Stimulated activated naive B cell treated with anti-CD40 and anti-IgM and Interleukin-4, amounts not matched to agents 10 μg/mL and 1 μg/mL and 100 μg/mL, for 72 hours (primary cell): Measurements from ENCODE around the gene PTCHD1.
A peak's percentile ranks its signal among the peaks of the same experiment; 100 is the strongest.

ENCODE experiments used
- ATAC-seq, 2 donors: fragments of 150-1000 bp; cut with Tn5 transposase; replicated peaks; 2 replicates each; pipeline ENCODE4 v1.10.0; 2021; ENCODE audit warnings: moderate library complexity in 1 of 2
- DNase-seq: peaks from one replicate; pipeline ENCODE4 v3.0.0; 2021
- H3K27ac Mint-ChIP-seq: one replicate; pipeline ENCODE4 v1.8.0; 2022; ENCODE audit warnings: mild to moderate bottlenecking, mixed read lengths
- H3K27me3 Mint-ChIP-seq, 2 donors: one replicate each; pipeline ENCODE4 v1.8.0; 2022; ENCODE audit warnings: mixed read lengths in 2 of 2
- H3K36me3 Mint-ChIP-seq, 2 donors: one replicate each; pipeline ENCODE4 v1.8.0; 2022; ENCODE audit warnings: mixed read lengths in 2 of 2, mild to moderate bottlenecking in 1 of 2
- H3K4me1 Mint-ChIP-seq, 2 donors: one replicate each; pipeline ENCODE4 v1.8.0; 2022; ENCODE audit warnings: mixed read lengths in 2 of 2, mild to moderate bottlenecking in 1 of 2
- H3K4me3 Mint-ChIP-seq, 2 donors: one replicate each; pipeline ENCODE4 v1.8.0; 2022; ENCODE audit warnings: mild to moderate bottlenecking in 2 of 2, mixed read lengths in 2 of 2, moderate library complexity in 1 of 2
- H3K9me3 Mint-ChIP-seq, 2 donors: one replicate each; pipeline ENCODE4 v1.8.0; 2022; ENCODE audit warnings: mixed read lengths in 2 of 2, mild to moderate bottlenecking in 1 of 2

The PTCHD1 gene

DNA sequence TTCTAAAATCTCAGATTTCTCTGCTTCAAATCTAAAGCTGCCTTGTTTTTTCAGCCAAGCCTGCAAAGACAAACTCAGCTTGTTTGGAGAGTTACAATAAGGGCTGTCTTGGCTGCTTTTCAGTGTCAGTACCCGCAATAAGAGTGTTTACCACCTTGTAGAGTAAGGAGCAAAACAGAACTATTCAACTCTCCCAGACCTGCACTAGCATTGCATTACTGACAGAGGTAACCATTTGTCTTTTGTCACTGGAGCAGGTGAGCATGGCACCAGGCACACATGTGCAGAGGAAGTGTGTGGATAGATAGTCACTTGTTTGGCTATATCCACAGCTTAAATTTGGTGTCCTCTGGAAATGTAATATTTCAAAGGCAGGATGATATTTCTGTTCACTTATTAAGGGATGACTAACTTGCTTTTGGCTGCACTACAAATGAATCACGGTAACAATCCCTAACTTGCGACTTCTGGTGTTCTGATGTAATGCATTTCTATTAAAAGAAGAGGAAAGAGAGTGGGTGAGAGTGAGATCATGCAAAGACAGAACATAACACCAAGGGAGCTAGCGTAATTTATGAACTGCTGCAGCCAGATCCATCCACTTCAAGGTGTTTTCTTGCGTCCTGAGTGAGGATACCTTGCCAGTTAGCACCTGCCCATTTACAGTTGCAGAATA is 38.6 kb downstream of the PTCHD1 start:
- Mint-ChIP-seq H3K27ac (no peak overlapping the region), H3K4me1 (no peaks in the 10 kb centered on the region), H3K9me3 (no peaks in the 10 kb centered on the region), H3K36me3 (no peaks in the 10 kb centered on the region), H3K27me3 (peaks cover 5 to 10% of the 10 kb centered on the region in 2 donors), H3K4me3 (no peak overlapping the region)
- ATAC-seq = no peak
- no peak for DNase-seq

GRCh38 chrX:23374291-23374690 is 39.6 kb downstream of the PTCHD1 start:
- no peak overlapping the region for H3K4me3 Mint-ChIP-seq
- no peak for DNase-seq
- no peaks in the 10 kb centered on the region for H3K4me1 Mint-ChIP-seq
- no peak overlapping the region for H3K27ac Mint-ChIP-seq
- no peak for ATAC-seq
- H3K27me3 Mint-ChIP-seq = peaks cover 5 to 13% of the 10 kb centered on the region in 2 donors
- no peaks in the 10 kb centered on the region for H3K9me3 Mint-ChIP-seq
- H3K36me3 Mint-ChIP-seq = no peaks in the 10 kb centered on the region

DNA sequence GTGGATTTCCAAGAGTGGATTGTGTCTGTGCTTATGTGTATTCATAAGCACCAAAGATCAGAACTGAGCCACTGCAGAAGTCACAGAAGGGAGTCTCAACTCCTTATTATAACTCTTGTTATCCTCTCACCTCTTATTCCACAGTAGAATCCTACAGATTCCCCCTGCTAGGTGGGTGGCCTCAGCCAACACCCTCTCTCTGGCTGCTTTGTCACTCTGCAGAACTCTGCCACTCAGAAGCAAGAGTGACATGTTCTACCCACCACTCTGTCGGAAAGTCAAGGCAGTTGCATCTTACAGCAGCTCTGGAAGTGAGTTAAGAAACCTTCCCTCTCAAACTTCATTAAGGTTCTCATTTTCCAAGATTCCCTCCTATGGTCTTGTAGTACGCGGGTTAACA is 41.9 kb downstream of the PTCHD1 start:
- no peak overlapping the region for H3K4me3 Mint-ChIP-seq
- no peaks in the 10 kb centered on the region for H3K9me3 Mint-ChIP-seq
- ATAC-seq (no peak), DNase-seq (no peak)
- H3K4me1 Mint-ChIP-seq = peaks cover 0 to under 1% of the 10 kb centered on the region in 2 donors
- H3K27ac Mint-ChIP-seq = no peak overlapping the region
- H3K36me3 Mint-ChIP-seq = no peaks in the 10 kb centered on the region
- peaks cover 8 to 26% of the 10 kb centered on the region in 2 donors for H3K27me3 Mint-ChIP-seq

GRCh38 chrX:23380581-23380980 is 45.9 kb downstream of the PTCHD1 start:
- DNase-seq (no peak), ATAC-seq (no peak)
- H3K36me3 Mint-ChIP-seq = no peaks in the 10 kb centered on the region
- no peak overlapping the region for H3K27ac Mint-ChIP-seq
- peaks cover 7 to 30% of the 10 kb centered on the region in 2 donors for H3K27me3 Mint-ChIP-seq
- H3K9me3 Mint-ChIP-seq = no peaks in the 10 kb centered on the region
- H3K4me1 Mint-ChIP-seq = peaks cover 0 to 6% of the 10 kb centered on the region in 2 donors
- H3K4me3 Mint-ChIP-seq = no peak overlapping the region

- Mint-ChIP-seq H3K4me1 (peaks cover 0 to 6% of the 10 kb centered on the region in 2 donors), H3K4me3 (peak overlapping the region; percentile 39 to 62), H3K27me3 (peaks cover 7 to 30% of the 10 kb centered on the region in 2 donors), H3K27ac (no peak overlapping the region), H3K9me3 (no peaks in the 10 kb centered on the region), H3K36me3 (no peaks in the 10 kb centered on the region)
- no peak for DNase-seq
- no peak for ATAC-seq
Observed at GRCh38 chrX:23381099-23382087, 46.7 kb downstream of the PTCHD1 start.

- DNase-seq = no peak
- H3K9me3 Mint-ChIP-seq = no peaks in the 10 kb centered on the region
- no peak for ATAC-seq
- H3K4me1 Mint-ChIP-seq = peaks cover 0 to 6% of the 10 kb centered on the region in 2 donors
- no peak overlapping the region for H3K4me3 Mint-ChIP-seq
- no peak overlapping the region for H3K27ac Mint-ChIP-seq
- H3K27me3 Mint-ChIP-seq = peaks cover 7 to 27% of the 10 kb centered on the region in 2 donors
- H3K36me3 Mint-ChIP-seq = no peaks in the 10 kb centered on the region
Observed at GRCh38 chrX:23382572-23382971, 47.9 kb downstream of the PTCHD1 start.

- no peak overlapping the region for H3K4me3 Mint-ChIP-seq
- H3K27me3 Mint-ChIP-seq = peaks cover 7 to 26% of the 10 kb centered on the region in 2 donors
- H3K4me1 Mint-ChIP-seq = peaks cover 0 to 6% of the 10 kb centered on the region in 2 donors
- H3K27ac Mint-ChIP-seq = no peak overlapping the region
- H3K36me3 Mint-ChIP-seq = no peaks in the 10 kb centered on the region
- H3K9me3 Mint-ChIP-seq = no peaks in the 10 kb centered on the region
- DNase-seq (no peak), ATAC-seq (no peak)
Observed at GRCh38 chrX:23383411-23383810, 48.8 kb downstream of the PTCHD1 start.

- Mint-ChIP-seq H3K4me3 (no peak overlapping the region), H3K27me3 (peaks cover 7 to 17% of the 10 kb centered on the region in 2 donors), H3K36me3 (no peaks in the 10 kb centered on the region), H3K4me1 (peaks cover 0 to 6% of the 10 kb centered on the region in 2 donors), H3K27ac (no peak overlapping the region), H3K9me3 (no peaks in the 10 kb centered on the region)
- DNase-seq = no peak
- no peak for ATAC-seq
Observed at GRCh38 chrX:23385242-23385641, 50.6 kb downstream of the PTCHD1 start.

GRCh38 chrX:23386260-23386659 is 51.6 kb downstream of the PTCHD1 start:
- DNase-seq (no peak), ATAC-seq (no peak)
- Mint-ChIP-seq H3K4me3 (no peak overlapping the region), H3K4me1 (peaks cover 0 to 6% of the 10 kb centered on the region in 2 donors), H3K27ac (no peak overlapping the region), H3K36me3 (no peaks in the 10 kb centered on the region), H3K9me3 (no peaks in the 10 kb centered on the region), H3K27me3 (peaks cover 7 to 12% of the 10 kb centered on the region in 2 donors)

- no peak for ATAC-seq
- no peaks in the 10 kb centered on the region for H3K9me3 Mint-ChIP-seq
- H3K36me3 Mint-ChIP-seq = no peaks in the 10 kb centered on the region
- no peak for DNase-seq
- H3K27me3 Mint-ChIP-seq = peaks cover 3 to 10% of the 10 kb centered on the region in 2 donors
- H3K4me1 Mint-ChIP-seq = peaks cover 0 to 3% of the 10 kb centered on the region in 2 donors
- no peak overlapping the region for H3K4me3 Mint-ChIP-seq
- H3K27ac Mint-ChIP-seq = no peak overlapping the region
Observed at GRCh38 chrX:23386726-23387125, 52.1 kb downstream of the PTCHD1 start.

DNA sequence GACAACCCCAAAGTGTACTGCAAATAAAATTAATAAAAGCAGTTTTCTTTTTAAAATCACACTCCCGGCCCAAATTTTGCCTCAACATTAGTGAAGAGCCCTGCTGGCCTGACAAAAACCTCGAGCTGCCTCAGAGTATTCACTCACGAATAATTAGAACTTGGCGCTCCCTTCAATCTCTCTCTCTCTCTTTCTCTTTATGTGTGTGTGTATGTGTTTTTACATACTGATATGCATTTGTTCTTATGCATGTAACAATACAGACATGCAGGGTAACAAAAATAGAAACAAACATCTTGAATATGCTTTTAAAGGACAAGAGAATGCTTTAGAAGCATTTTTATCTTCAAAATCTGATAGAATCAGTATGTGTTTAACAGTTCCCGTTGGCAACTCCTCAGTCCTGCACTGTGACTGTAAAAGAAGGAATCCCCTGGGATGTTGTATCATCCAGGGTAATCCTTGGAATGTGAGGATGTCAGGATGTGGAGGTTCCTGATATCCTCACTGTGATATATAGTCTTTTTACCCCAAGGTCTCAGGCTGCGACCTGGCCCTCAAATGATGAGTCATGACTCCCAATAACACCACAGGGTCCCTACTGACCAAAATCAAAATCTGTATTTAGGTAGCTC is 53.0 kb downstream of the PTCHD1 start:
- no peak for DNase-seq
- no peaks in the 10 kb centered on the region for H3K4me1 Mint-ChIP-seq
- H3K4me3 Mint-ChIP-seq = no peak overlapping the region
- peaks cover 0 to 8% of the 10 kb centered on the region in 2 donors for H3K27me3 Mint-ChIP-seq
- no peaks in the 10 kb centered on the region for H3K36me3 Mint-ChIP-seq
- no peak overlapping the region for H3K27ac Mint-ChIP-seq
- ATAC-seq = no peak
- H3K9me3 Mint-ChIP-seq = no peaks in the 10 kb centered on the region

DNA sequence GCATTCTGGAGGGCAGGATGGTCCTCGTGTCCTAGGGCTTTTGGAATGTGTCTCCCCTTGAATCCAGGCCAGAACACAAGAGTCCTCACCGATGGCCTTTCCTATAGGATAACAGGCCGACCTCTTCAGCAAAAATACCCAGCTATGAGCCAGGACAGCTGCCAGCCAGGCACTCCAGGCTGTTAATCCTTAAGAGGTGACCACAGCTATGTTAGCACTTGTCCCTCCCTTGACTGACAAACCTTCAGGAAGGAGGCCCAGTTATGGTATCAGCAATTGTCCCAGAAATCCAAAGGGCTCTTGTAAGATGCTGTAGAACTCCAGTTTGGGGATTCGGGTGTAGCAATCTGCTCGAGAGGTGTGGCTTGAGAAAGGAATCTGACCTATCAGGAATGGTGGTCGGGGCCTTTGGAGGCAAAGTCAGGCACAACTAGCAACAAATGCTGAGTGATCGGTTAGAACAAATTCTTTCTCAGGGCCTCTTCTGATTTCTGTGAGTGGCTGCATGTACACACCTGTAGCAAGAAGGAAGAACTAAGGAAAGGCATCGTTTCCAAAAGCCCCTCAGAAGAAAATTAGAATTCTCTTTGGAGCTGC is 54.6 kb downstream of the PTCHD1 start:
- no peak for DNase-seq
- Mint-ChIP-seq H3K36me3 (no peaks in the 10 kb centered on the region), H3K9me3 (no peaks in the 10 kb centered on the region), H3K27ac (no peak overlapping the region), H3K4me3 (no peak overlapping the region), H3K27me3 (peaks cover 0 to 4% of the 10 kb centered on the region in 2 donors), H3K4me1 (no peaks in the 10 kb centered on the region)
- no peak for ATAC-seq

GRCh38 chrX:23390979-23391378 is 56.3 kb downstream of the PTCHD1 start:
- H3K36me3 Mint-ChIP-seq = no peaks in the 10 kb centered on the region
- no peaks in the 10 kb centered on the region for H3K9me3 Mint-ChIP-seq
- no peaks in the 10 kb centered on the region for H3K4me1 Mint-ChIP-seq
- ATAC-seq = no peak
- no peak for DNase-seq
- no peak overlapping the region for H3K27ac Mint-ChIP-seq
- no peak overlapping the region for H3K4me3 Mint-ChIP-seq
- H3K27me3 Mint-ChIP-seq = peaks cover 0 to 4% of the 10 kb centered on the region in 2 donors

DNA sequence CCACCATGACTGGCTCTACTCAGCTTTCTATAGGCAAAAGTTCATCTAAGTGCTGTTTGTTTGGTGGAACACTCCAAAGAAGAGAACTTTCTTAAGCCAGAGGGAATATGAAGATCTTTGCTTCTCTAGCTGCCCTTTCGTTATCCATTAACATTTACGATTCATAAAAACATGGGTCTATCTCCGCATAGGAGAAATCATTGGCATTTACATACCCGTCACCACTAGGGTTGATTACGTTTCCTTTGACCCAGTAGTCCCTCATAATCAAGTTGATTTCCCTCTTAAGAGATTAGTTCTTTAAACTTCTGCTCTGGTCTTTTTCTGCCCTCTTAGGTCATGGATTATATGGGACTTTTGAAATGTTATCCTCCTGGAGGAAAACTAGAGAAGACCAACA is 57.5 kb downstream of the PTCHD1 start:
- peaks cover 0 to 4% of the 10 kb centered on the region in 2 donors for H3K27me3 Mint-ChIP-seq
- DNase-seq (no peak), ATAC-seq (no peak)
- no peaks in the 10 kb centered on the region for H3K4me1 Mint-ChIP-seq
- H3K27ac Mint-ChIP-seq = no peak overlapping the region
- no peaks in the 10 kb centered on the region for H3K36me3 Mint-ChIP-seq
- H3K9me3 Mint-ChIP-seq = no peaks in the 10 kb centered on the region
- H3K4me3 Mint-ChIP-seq = no peak overlapping the region
